ENCODE results near the gene CCDC28A.

- TF ChIP-seq ARNTL (CRISPR knock-in tag; IDR thresholded peaks at IDR 0.05; ENCODE audit: borderline replicate concordance, low read depth): no peak
- TF ChIP-seq ZFP3 (CRISPR knock-in tag; IDR thresholded peaks at IDR 0.05): no peak
- TF ChIP-seq, protein P1, sequence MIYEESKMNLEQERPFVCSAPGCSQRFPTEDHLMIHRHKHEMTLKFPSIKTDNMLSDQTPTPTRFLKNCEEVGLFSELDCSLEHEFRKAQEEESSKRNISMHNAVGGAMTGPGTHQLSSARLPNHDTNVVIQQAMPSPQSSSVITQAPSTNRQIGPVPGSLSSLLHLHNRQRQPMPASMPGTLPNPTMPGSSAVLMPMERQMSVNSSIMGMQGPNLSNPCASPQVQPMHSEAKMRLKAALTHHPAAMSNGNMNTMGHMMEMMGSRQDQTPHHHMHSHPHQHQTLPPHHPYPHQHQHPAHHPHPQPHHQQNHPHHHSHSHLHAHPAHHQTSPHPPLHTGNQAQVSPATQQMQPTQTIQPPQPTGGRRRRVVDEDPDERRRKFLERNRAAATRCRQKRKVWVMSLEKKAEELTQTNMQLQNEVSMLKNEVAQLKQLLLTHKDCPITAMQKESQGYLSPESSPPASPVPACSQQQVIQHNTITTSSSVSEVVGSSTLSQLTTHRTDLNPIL (CRISPR knock-in tag; IDR thresholded peaks at IDR 0.05; ENCODE audit: low read depth): no peak
These were observed 8.7 kb downstream of the CCDC28A start for GRCh38 chr6:138782243-138782642.

Data from SK-N-SH treated with all-trans-retinoic acid at 6 μM for 48 hours (cell line).